ENCODE measurements around the gene CACNA1B. TPM values are rescaled to one million over a fixed set of nuclear protein-coding genes. Genes with fewer than 3 reads are reported as not detected.

The CACNA1B gene
- total RNA-seq, 1 donor from 2014 or later, result 84.4 TPM

- Mint-ChIP-seq H3K27me3 (ENCODE audit: unreplicated experiment) (peaks cover 14% of the 10 kb centered on the region), H3K36me3 (ENCODE audit: unreplicated experiment) (peaks cover 10% of the 10 kb centered on the region), H3K27ac (ENCODE audit: unreplicated experiment) (peak overlapping the region; percentile 33), H3K4me1 (ENCODE audit: low read depth, unreplicated experiment) (peaks cover 18% of the 10 kb centered on the region), H3K9me3 (ENCODE audit: unreplicated experiment) (peaks cover 3% of the 10 kb centered on the region), H3K4me3 (ENCODE audit: unreplicated experiment) (peak overlapping the region; percentile 81)
- DNase-seq, result no peak
- TF ChIP-seq CTCF (IDR thresholded peaks at IDR 0.05; ENCODE audit: partially characterized antibody, unreplicated experiment), result no peak
Measured at GRCh38 chr9:137879052-137879451, 1.5 kb downstream of the CACNA1B start.

- Mint-ChIP-seq H3K36me3 (ENCODE audit: unreplicated experiment) (peaks cover 10% of the 10 kb centered on the region), H3K4me3 (ENCODE audit: unreplicated experiment) (peak overlapping the region; percentile 81), H3K9me3 (ENCODE audit: unreplicated experiment) (peaks cover 3% of the 10 kb centered on the region), H3K4me1 (ENCODE audit: low read depth, unreplicated experiment) (peaks cover 18% of the 10 kb centered on the region), H3K27ac (ENCODE audit: unreplicated experiment) (no peak overlapping the region), H3K27me3 (ENCODE audit: unreplicated experiment) (peaks cover 14% of the 10 kb centered on the region)
- no peak for DNase-seq
- no peak for TF ChIP-seq CTCF (IDR thresholded peaks at IDR 0.05; ENCODE audit: partially characterized antibody, unreplicated experiment)
Measured at GRCh38 chr9:137879566-137880150, 2.1 kb downstream of the CACNA1B start.

DNA sequence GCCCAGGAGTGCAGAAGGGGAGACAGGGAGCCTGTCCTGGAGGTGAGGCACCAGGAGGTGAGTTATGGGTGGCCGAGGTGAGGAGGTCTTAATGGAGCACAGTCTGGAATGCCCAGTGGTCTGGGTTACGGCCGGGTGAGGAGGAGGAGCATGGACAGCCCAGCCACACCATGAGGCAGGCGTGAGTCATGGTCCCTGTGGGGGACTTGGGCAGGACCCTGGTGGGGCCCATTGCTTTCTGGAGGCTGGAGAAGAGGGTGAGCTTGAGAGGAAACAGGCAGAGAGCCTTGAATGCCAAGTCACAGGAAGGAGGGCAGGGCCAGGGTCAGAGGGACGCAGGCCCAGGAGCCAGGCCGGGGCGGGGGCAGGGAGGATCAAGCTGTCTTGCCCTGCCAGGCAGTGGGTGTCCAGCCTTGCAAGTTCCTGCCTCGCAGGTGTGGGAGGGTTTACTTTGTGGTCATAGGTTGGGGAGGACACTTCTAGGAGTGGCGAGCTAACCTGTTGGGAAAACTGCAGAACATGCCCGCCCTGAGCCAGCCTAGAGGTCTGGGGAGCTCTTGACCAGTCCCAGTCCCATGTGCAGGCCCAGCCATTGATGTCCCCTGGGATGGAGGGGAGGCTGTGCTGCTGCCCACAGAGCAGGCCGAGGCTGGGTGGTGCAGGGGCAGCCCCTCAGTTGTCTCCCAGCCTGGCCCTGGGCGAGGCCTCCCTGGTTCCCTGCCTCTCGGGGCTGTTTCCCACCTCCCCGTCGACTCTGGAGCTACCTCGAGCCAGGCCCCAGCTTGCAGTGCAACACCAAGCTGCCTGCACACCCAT lies 2.8 kb downstream of the CACNA1B start:
- peaks cover 14% of the 10 kb centered on the region for H3K27me3 Mint-ChIP-seq (ENCODE audit: unreplicated experiment)
- H3K4me3 Mint-ChIP-seq (ENCODE audit: unreplicated experiment), result peak overlapping the region; percentile 72
- peak overlapping the region; percentile 38 for H3K27ac Mint-ChIP-seq (ENCODE audit: unreplicated experiment)
- peaks cover 10% of the 10 kb centered on the region for H3K36me3 Mint-ChIP-seq (ENCODE audit: unreplicated experiment)
- TF ChIP-seq CTCF (IDR thresholded peaks at IDR 0.05; ENCODE audit: partially characterized antibody, unreplicated experiment), result no peak
- H3K4me1 Mint-ChIP-seq (ENCODE audit: low read depth, unreplicated experiment), result peaks cover 18% of the 10 kb centered on the region
- no peak for DNase-seq
- peaks cover 3% of the 10 kb centered on the region for H3K9me3 Mint-ChIP-seq (ENCODE audit: unreplicated experiment)

DNA sequence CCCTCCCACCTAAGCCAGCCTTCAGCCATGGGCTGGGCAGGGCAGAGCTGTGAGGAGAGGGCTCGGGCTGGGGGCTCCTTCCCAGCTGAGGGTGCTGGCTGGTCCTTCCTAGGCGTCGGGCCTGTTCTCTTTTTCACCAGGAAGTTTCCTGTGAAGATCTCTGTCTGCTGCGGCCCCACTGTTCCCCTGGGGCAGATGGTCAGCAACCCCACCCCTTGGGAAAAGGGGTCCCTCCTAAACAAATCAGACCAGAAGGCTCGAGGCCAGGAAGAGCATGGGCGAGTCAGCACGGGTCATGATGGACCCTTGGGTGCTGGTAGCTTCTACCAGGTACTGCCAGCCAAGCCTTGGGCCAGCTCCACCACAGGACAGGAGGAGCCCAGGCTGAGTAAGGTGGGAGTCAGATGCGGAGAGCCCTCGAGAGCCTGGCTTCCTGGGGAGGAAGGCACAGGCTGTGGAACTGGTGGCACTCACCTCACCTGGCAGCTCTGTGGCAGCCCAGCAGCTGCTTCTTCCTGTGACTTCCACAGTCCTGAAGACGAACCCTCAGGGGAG lies 3.5 kb downstream of the CACNA1B start:
- Mint-ChIP-seq H3K27me3 (ENCODE audit: unreplicated experiment) (peaks cover 14% of the 10 kb centered on the region), H3K27ac (ENCODE audit: unreplicated experiment) (no peak overlapping the region), H3K4me3 (ENCODE audit: unreplicated experiment) (no peak overlapping the region), H3K36me3 (ENCODE audit: unreplicated experiment) (peaks cover 9% of the 10 kb centered on the region), H3K4me1 (ENCODE audit: low read depth, unreplicated experiment) (peaks cover 16% of the 10 kb centered on the region), H3K9me3 (ENCODE audit: unreplicated experiment) (no peaks in the 10 kb centered on the region)
- TF ChIP-seq CTCF (IDR thresholded peaks at IDR 0.05; ENCODE audit: partially characterized antibody, unreplicated experiment), result no peak
- DNase-seq, result no peak

Data from glutamatergic neuron (in vitro differentiated cells).